GM12878 (cell line): ENCODE measurements around the gene TRPV5.

Experiments used
- MEF2A ChIP-seq: IDR thresholded peaks from 2 replicates; pipeline ENCODE4 v1.6.1; 2011; ENCODE audit warnings: low read depth, mild to moderate bottlenecking, low read length, moderate library complexity; ENCODE audit not compliant: insufficient read depth
- TF ChIP-seq, protein P1 (sequence below): fragments of 450-650 bp; IDR thresholded peaks from 2 replicates; pipeline ENCODE4 v1.6.1; 2017; ENCODE audit warnings: mild to moderate bottlenecking

DNA sequence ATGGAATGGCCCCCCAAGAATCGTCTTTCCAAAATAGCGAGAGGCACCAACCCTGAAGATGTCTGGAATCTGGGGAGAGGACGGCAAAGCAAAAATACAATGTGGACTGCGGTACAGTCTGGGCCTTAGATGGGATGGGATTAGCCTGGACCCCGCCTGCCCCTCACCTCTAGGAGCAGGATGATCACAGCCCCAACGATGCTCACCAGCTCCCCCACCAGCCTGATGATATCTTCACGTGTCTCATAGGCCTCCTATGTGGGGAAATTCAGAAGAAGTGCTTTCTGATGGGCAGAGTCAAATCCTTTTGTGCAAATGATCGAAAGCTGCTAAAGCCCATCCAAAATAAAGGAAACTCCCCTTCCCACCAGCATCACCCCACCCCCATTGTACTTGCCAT lies 18.2 kb downstream of the TRPV5 start:
- TF ChIP-seq MEF2A: no peak
- TF ChIP-seq, protein P1, sequence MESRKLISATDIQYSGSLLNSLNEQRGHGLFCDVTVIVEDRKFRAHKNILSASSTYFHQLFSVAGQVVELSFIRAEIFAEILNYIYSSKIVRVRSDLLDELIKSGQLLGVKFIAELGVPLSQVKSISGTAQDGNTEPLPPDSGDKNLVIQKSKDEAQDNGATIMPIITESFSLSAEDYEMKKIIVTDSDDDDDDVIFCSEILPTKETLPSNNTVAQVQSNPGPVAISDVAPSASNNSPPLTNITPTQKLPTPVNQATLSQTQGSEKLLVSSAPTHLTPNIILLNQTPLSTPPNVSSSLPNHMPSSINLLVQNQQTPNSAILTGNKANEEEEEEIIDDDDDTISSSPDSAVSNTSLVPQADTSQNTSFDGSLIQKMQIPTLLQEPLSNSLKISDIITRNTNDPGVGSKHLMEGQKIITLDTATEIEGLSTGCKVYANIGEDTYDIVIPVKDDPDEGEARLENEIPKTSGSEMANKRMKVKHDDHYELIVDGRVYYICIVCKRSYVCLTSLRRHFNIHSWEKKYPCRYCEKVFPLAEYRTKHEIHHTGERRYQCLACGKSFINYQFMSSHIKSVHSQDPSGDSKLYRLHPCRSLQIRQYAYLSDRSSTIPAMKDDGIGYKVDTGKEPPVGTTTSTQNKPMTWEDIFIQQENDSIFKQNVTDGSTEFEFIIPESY: no peak
